Smooth muscle cell (in vitro differentiated cells): ENCODE measurements around the gene SMNDC1. TPM values are rescaled to one million over a fixed set of nuclear protein-coding genes. Genes with fewer than 3 reads are reported as not detected.

Experiments
- DNase-seq: peaks from one replicate; lab custom pipeline; 2025; ENCODE audit not compliant: unreplicated experiment; lab: John Stamatoyannopoulos, UW
- H2AFZ ChIP-seq: fragments of 200-600 bp; sonication (generic); 2 replicates; pipeline ENCODE4 v1.6.0; 2016; ENCODE audit warnings: antibody characterized with exemption, low read depth, mild to moderate bottlenecking
- H3F3A ChIP-seq: fragments of 200-600 bp; sonication (generic); 2 replicates; pipeline ENCODE4 v1.6.0; 2017; ENCODE audit warnings: antibody characterized with exemption, low read depth
- H3K27ac ChIP-seq: fragments of 200-600 bp; sonication (generic); 2 replicates; pipeline ENCODE4 v1.5.1; 2016; ENCODE audit warnings: low read depth, mild to moderate bottlenecking
- H3K27me3 ChIP-seq: fragments of 200-600 bp; sonication (generic); 2 replicates; pipeline ENCODE4 v1.6.1; 2016; ENCODE audit warnings: low read depth, mild to moderate bottlenecking
- H3K36me3 ChIP-seq: fragments of 200-600 bp; sonication (generic); 2 replicates; pipeline ENCODE4 v1.5.1; 2016; ENCODE audit warnings: low read depth
- H3K4me1 ChIP-seq: fragments of 200-600 bp; sonication (generic); 2 replicates; pipeline ENCODE4 v1.5.1; 2016; ENCODE audit warnings: low read depth
- H3K4me2 ChIP-seq: fragments of 200-600 bp; sonication (generic); 2 replicates; pipeline ENCODE4 v1.6.0; 2016; ENCODE audit warnings: mild to moderate bottlenecking
- H3K4me3 ChIP-seq: fragments of 200-600 bp; sonication (generic); 2 replicates; pipeline ENCODE4 v1.5.1; 2016; ENCODE audit warnings: mild to moderate bottlenecking
- H3K79me2 ChIP-seq: fragments of 200-600 bp; sonication (generic); 2 replicates; pipeline ENCODE4 v1.6.0; 2016; ENCODE audit warnings: low read depth, mild to moderate bottlenecking
- H3K9ac ChIP-seq: fragments of 200-600 bp; sonication (generic); 2 replicates; pipeline ENCODE4 v1.6.0; 2016; ENCODE audit warnings: low read depth
- H3K9me3 ChIP-seq: fragments of 200-600 bp; sonication (generic); replicated peaks from 2 replicates; pipeline ENCODE4 v1.5.1; 2016; ENCODE audit warnings: low read depth
- H4K20me1 ChIP-seq: fragments of 200-600 bp; sonication (generic); 2 replicates; pipeline ENCODE4 v1.6.0; 2016; ENCODE audit warnings: low read depth
- CTCF ChIP-seq: fragments of 200-600 bp; sonication (generic); IDR thresholded peaks from 2 replicates; pipeline ENCODE4 v1.5.1; 2017; ENCODE audit warnings: borderline replicate concordance, mild to moderate bottlenecking, antibody characterized with exemption; ENCODE audit not compliant: insufficient read depth, poor library complexity, severe bottlenecking
- WGBS: methylation state at CpG from one replicate; pipeline ENCODE4 v1.1.7; 2016; ENCODE audit warnings: low lambda C conversion rate; 5-methylcytosine and 5-hydroxymethylcytosine counted together
- polyA plus RNA-seq: library from polyadenylated mRNA; unstranded; fragments of >200 nt; fragmentation: Nextera tagmentation; extraction: Ambion mirVana; gene quantifications from 2 replicates; pipeline ENCODE4 v1.2.1, GENCODE V29; 2016
- total RNA-seq: library from RNA; depleted of rRNA; stranded (reverse); fragments of >200 nt; gene quantifications from 2 replicates; pipeline ENCODE4 v1.2.3, GENCODE V29; 2014

The SMNDC1 gene
- total and polyA plus RNA-seq, 2 experiments from 2014 or later: 17.7 to 22.2 TPM

GRCh38 chr10:110327262-110327914, 22.7 kb upstream of the SMNDC1 start:
- peak overlapping the region; percentile 16 for H3K4me2 ChIP-seq
- no peaks in the 10 kb centered on the region for H3K27me3 ChIP-seq
- no peaks in the 10 kb centered on the region for H4K20me1 ChIP-seq
- no peak overlapping the region for H2AFZ ChIP-seq
- H3K27ac ChIP-seq: peak overlapping the region; percentile 69
- no peak overlapping the region for H3K4me3 ChIP-seq
- no peaks in the 10 kb centered on the region for H3K36me3 ChIP-seq
- no peaks in the 10 kb centered on the region for H3K4me1 ChIP-seq
- no peak for DNase-seq
- no peaks in the 10 kb centered on the region for H3K9me3 ChIP-seq
- 90% methylated on average over 5 of the region's 5 CpGs for WGBS
- no peak for TF ChIP-seq CTCF
- H3K79me2 ChIP-seq: no peaks in the 10 kb centered on the region
- peaks cover 5% of the 10 kb centered on the region for H3F3A ChIP-seq
- H3K9ac ChIP-seq: no peak overlapping the region

GRCh38 chr10:110326351-110327032, 21.8 kb upstream of the SMNDC1 start:
- H3K4me2 ChIP-seq: peak overlapping the region; percentile 16
- H3K27me3 ChIP-seq: no peaks in the 10 kb centered on the region
- no peaks in the 10 kb centered on the region for H3K79me2 ChIP-seq
- H3K27ac ChIP-seq: peak overlapping the region; percentile 69
- H3K4me1 ChIP-seq: no peaks in the 10 kb centered on the region
- H3K36me3 ChIP-seq: no peaks in the 10 kb centered on the region
- WGBS: 65% methylated on average over 4 of the region's 4 CpGs
- TF ChIP-seq CTCF: no peak
- H2AFZ ChIP-seq: no peak overlapping the region
- no peaks in the 10 kb centered on the region for H4K20me1 ChIP-seq
- no peaks in the 10 kb centered on the region for H3K9me3 ChIP-seq
- peak overlapping the region; percentile 17 for H3K9ac ChIP-seq
- DNase-seq: no peak
- peaks cover 5% of the 10 kb centered on the region for H3F3A ChIP-seq
- H3K4me3 ChIP-seq: no peak overlapping the region

GRCh38 chr10:110324805-110325280, 20.1 kb upstream of the SMNDC1 start:
- Histone ChIP-seq H3K79me2 (no peaks in the 10 kb centered on the region), H3K4me1 (no peaks in the 10 kb centered on the region), H3F3A (peaks cover 5% of the 10 kb centered on the region), H3K27me3 (no peaks in the 10 kb centered on the region), H3K4me3 (no peak overlapping the region), H2AFZ (no peak overlapping the region), H3K4me2 (no peak overlapping the region), H3K27ac (no peak overlapping the region), H4K20me1 (no peaks in the 10 kb centered on the region), H3K9ac (no peak overlapping the region), H3K9me3 (no peaks in the 10 kb centered on the region), H3K36me3 (no peaks in the 10 kb centered on the region)
- DNase-seq: no peak
- TF ChIP-seq CTCF: no peak
- 61% methylated on average over 3 of the region's 3 CpGs for WGBS
